HG03280 (cell line): Measurements from ENCODE around the gene LRP1B.
"Not testable (repeated sequence)": the region's sequence is repeated elsewhere in the genome, so short reads cannot be mapped to it uniquely, and the experiment has no call there.

Source experiments
- ATAC-seq: cut with Tn5 transposase; IDR thresholded peaks from one replicate; pipeline ENCODE4 v1.9.1; 2021; ENCODE audit warnings: mild to moderate bottlenecking, moderate library complexity; ENCODE audit not compliant: unreplicated experiment

Gene LRP1B

DNA sequence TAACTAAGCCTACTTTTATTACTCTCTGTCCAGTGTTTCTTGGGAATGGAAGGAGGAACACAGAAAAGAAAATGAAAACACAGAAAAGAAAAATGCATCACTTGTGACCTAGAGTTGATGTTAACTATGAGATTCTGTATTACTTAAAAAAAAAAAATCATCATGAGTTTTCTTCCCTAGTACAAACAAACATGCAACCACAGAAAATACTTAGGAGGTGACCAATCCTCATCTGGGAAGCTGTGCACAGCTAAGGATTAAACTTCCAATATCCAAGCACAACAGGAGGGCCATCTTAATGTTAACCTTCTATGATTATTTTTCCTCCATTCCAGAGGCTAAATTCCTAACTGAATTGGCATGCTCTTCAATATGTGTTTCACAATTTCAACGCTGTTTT is 1140.4 kb downstream of the LRP1B start:
- ATAC-seq = no peak

DNA sequence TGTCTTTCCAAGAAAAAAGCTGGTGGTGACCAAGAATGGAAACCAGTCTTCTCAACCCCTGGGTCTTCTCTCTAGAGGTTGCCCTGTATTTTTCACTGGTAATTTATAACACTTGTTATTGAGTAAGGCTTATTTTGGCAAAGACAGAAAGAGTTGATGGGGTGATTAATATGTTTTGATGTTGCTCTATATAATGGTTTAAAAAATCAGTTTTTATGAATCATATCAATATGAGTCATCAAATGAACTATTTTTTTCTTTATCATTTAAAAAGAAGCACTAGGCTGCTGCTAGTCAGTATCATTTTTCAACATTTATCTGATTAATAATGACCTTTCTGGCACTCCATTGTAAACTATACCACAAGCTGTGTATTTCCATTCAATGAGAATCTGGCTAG is 1142.2 kb downstream of the LRP1B start:
- ATAC-seq = no peak

DNA sequence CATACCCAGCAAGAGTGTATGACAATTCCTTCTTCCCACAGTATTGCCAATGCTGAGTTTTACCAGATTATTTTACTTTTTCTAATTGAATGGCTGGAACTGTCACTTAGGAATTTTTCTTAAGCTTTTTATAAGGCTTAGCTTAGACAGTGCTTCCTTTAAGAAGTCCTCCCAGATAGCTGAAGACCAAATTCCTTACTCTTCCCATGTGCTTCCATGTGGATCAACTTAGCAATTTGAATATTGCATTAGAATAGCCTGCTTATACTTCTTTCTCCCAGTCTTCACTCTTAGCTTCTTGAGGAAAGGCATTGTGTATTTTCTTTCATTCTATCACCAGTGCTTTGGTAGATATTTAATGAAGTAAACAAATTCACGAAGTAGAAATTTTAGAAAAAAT is 1144.4 kb downstream of the LRP1B start:
- no peak for ATAC-seq

DNA sequence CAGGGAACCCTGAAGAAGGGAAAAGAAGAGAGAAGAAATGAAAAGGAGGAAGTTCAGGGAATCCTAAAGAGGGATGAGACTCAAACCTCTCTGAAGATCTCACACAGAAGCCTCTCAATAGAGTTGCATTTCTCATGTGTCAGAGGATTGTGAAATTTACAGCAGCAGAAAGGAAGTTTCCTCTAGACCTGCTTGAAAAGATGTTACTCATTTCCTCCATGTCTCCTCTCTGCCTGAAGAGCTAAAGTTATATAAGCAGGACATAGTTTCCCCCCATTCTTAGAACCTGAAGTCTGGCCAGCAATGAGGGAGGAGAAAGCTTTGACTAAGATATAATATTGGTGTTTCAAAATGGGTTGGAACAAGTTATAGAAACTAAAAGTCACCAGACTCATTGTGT is 1155.6 kb downstream of the LRP1B start:
- ATAC-seq = no peak

DNA sequence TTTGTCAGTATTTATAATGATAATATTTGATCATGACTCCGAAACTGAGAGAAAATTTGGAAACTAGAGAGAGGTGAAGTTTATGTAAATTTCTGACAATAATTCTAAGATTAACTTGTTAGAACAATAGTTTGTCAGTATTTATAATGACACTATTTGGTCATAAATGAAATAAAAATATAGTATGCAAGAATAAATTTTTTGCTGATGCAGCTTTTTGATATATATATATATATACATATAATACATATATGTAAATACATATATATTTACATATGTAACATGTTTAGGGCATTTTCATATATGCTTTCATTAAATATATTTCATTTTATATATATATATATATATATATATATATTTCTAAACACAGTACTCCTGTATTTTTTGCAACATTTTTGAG is 1158.1 kb downstream of the LRP1B start:
- ATAC-seq = no peak

DNA sequence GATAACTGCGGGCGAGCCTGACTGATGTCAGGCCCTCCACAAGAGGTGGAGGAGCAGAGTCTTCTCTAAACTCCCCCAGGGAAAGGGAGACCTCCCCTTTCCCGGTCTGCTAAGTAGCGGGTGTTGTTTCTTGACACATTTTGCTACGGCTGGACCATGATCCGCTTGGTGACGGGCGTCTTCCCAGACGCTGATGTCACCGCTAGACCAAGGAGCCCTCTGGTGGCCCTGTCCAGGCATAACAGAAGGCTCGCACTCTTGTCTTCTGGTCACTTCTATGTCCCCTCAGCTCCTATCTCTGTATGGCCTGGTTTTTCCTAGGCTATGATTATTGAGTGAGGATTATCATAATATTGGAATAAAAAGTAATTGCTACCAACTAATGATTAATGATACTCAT is 1166.5 kb downstream of the LRP1B start:
- not testable (repeated sequence) for ATAC-seq

DNA sequence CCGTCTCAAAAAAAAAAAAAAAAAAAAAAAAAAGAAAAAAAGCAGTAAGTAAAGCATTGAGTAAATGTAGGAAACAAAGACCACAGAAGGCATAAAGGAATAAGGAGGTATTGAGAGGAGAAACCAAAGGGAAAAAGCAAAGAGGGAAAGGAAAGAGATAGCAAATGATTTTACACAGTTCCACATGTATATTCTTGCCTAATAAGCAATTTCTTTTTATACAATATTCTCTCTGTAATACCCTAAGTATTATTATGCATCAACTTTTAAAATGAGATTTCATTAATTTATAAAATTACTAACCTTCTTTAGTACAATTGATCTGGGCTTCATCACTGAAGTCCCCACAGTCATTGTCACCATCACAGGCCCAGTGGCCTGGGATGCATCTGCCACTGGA is 1180.9 kb downstream of the LRP1B start:
- ATAC-seq = no peak

DNA sequence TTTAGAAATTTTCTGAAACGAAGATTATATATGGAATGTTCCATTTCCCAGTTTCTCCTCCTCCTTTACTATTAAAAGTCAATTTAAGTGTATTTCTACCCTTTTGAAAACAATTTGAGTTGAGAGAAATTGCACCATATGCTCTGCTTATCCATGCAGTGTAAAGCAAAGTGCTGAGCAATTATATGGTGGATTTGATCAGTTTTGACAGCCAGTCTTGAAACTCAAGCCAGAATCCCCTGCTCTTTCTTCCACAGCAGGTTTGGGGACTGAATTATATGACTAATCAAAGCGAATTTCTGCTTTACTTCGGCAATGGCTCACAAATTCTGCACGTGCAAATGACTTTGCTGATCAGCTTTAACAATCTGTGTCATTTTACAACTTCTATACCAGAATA is 1183.6 kb downstream of the LRP1B start:
- ATAC-seq = no peak

DNA sequence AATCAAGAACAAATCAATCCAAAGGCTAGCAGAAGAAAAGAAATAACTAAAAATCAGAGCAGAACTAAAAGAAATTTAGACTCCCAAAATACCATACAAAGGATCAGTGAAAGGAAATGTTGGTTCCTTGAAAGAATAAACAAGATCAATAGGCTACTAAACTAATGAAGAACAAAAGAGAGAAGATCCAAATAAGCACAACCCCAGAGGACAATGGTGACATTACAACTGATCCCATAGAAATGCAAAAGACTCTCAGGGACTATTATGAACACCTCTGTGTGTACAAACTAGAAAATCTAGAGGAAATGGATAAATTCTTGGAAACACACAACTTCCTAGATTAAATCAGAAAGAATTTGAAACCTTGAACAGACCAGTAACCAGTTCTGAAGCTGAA is 1186.9 kb downstream of the LRP1B start:
- ATAC-seq = no peak

DNA sequence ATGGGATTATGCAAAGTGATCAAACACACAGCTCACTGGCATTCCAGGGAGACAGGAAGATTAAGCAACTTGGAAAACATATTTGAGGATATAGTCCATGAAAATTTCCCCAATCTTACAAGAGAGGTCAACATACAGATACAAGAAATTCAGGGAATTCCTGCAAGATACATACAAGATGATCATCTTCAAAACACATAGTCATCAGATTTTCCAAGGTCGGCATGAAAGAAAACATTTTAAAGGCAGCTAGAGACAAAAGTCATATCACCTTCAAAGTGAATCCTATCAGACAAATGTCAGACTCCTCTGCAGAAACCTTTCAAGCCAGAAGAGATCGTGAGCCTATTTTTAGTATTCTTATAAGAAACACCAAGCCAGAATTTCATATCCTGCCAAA is 1188.5 kb downstream of the LRP1B start:
- no peak for ATAC-seq

DNA sequence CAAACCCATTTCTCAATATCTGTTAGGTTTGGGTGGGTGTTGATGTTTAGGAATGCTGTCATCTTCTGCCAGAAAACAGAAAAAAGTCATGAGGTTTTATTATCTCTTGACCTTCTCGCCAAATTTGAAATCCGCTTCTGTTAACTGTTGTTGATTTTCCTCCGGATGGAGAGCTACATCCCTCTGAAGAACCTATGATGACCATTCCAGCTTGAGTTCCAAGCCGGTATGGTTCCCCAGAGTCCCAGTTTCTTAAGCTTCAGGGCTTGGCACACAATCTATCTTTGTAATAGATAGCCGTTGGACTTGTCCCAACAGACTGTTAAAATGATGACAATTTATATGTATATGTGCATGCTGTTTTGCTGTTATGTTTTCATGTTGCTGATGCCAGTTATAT is 1201.0 kb downstream of the LRP1B start:
- no peak for ATAC-seq

DNA sequence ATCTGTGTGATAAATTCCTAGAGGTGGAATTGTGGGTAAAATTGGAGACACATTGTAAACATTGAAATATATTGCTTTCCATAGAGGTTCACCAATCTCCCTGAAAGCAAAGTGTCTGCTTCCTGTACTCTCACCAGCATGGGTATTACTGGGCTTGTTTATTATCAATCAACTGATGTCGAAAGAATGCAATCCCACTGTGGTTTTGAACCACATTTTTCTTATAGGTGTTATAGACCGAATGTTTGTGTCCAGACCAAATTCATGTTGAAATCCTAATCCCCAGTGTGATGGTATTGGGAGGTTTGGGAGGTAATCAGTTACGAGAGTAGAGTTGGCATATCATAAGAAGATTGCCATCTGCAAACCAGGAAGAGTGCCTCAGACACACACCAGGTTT is 1212.4 kb downstream of the LRP1B start:
- no peak for ATAC-seq

DNA sequence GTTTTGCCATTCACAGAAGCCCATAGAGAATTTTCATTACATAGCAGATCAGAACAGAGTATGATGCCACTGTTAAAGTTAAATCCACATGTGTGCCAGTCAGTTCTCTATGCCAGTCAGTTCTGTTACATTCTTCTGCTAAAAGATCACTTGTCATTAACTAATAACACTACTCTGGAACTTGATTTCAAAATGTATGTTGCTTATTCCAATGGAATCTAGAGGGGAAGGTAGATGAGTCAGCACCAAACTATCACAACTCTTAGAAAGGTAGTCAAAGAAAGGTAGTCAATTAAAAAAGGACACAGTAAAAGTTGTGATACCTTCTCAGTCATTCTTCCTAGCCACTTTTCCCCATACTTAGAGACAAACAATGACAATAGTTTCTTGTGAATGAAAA is 1214.4 kb downstream of the LRP1B start:
- no peak for ATAC-seq

DNA sequence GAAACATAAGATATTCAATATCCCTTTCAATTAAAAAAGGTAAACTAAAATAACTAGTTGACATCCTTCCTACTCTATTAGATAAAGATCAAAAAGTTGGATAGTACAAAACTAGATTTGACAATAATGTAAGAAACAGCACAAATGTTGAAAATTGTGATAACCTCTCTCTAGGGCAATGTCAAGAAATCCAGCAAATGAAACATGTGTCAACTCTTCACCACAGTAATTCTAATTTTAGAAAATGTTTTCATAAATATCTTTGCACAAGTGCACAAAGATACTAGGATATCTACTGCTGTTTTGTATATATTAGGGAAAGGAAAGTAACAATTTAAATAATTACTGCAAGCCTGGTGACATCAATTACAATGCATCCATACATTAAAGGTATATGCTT is 1220.1 kb downstream of the LRP1B start:
- no peak for ATAC-seq

DNA sequence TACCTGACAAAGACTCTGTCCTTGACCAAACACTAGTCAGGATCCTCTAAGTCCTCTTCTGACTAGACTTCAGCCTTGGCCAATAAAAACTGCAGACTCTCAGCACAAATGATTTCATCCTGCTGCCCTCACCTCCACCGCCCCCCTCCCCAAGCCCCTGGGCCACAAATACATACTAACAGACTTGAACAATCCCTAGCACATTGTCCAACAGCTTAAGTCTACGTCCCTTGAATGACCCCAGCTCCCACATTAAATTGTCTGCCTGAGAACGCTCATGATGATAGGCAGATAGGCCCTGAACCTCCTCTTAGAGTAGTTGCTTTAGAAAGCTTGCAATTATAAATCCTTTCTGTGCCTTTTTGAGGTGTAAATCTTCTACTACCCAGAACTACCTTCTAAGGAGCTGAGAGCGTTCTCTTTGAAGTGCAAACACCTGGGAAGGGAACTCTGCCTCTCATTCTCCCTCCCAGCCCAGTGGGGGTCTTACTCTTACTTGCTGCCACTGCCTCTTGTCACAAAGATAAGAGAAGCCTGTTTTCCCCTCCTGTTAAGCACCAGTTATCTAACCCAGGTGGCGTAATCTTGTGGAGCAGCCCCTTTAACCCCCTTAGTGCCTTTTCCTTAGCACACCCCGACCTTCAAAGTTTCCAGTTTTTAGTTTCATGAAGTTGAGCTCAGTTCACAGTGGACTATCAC is 1225.6 kb downstream of the LRP1B start:
- no peak for ATAC-seq

DNA sequence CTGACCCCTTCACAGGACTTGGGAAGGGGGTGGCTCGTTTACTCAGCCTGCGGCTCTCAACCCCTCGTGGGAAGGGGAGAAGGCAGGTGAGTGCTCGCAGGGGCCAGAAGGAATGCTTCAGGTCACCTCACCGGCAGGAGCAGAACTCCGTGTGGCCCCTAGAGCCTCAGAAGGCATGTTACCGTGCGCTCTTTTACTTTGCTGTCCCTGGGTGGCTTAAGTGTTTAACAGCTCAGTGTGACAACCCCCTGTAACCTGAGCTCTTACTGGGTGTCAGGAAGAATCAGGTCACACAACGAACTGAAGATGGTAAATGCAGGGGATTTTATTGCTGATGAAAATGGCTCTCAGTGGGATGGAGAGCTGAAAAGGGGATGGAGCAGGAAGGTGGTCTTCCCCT is 1235.4 kb downstream of the LRP1B start:
- ATAC-seq = no peak

DNA sequence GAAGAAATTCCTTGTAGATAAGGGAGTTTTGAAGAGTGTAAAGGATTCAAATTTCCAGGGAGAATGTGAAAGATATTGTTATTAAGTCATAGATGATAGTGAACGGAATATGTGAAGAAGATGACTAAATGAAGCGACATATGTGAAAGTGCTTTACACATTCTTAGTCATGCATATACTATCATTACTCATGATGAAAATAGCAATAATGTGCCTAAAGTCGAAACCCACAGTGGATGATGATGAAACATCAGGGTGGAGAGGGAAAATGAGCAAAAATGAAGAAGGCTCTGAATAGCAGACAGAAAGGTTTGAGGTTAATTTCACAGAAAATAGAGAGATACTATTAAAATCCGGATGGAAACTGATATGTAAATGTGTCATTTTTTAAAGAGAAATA is 1237.1 kb downstream of the LRP1B start:
- no peak for ATAC-seq

DNA sequence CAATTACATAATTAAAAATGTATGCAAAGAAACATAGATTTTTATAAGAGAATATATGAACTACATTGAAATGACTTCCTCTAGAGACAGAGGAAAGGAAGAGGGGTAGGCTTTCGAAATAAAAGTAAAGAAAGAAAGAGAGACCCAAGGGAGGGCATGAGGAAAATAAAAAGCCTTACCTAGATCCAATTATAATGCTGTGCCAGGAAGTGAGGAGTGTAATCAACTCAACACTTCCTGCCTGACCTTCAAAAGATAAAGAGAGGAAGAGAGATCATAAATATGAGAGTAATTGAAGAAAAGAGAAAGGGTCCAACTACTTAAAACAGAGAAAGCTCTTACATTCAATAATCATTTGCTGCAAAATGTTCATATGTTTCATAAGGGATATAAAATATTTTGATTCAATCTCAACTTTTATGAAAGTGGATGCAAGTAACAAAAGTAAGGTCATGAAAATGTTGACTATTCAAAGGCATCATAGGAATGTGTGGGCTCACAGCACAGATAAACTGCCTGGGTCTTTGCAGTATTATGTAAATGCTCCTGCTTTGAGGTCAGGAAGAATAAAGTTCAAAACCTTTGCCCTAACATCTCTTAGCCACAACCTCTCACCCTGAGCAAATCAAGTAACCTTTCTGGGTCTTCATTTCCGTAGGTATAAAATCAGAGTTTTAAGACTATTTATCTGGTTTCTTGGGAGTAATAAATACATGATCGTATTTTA is 1237.7 kb downstream of the LRP1B start:
- ATAC-seq = no peak

DNA sequence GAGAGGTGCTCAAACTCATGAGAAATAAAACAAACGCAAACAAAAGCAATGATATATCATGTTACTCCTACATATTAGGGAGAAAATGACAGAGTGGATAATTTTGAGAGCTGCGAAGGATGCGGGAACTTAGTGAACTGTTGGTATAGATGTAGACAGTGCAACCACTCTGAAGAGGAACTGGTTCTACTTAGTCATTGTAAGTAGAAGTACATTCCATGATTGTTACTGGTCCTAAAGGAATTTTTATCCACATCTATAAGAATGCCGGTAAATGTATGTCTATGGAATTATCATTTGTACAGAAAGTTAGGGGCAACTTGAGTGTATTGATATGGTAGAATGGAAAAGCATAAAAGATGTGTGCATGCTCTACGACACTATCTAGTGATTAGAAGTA is 1238.4 kb downstream of the LRP1B start:
- no peak for ATAC-seq

DNA sequence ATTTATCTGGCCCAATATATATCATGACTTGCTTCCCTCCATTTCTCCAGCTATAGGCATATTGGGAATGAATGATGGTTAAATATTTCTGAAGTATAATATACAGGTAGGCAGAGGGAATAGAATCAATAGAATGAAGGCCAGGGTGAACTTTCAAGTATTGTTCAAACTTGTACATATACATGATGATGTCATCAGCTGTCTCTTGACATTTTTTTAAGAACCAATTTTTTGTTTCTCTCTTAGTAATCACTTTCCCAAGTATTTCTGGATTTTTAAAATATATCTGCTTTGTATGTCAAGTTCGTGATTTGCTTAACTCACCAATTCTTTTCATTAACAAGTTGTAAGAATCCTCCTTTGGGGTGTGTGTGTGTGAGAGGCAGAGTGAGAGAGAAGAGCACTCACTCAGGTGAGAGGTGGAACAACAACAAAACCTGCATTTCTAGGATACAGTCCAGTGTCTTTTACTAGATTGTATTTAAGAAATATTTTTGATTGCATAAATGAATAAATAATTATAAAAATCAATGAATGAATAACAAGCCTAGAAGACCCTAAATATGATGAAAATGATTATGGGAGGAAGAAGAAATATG is 1239.1 kb downstream of the LRP1B start:
- ATAC-seq = no peak

DNA sequence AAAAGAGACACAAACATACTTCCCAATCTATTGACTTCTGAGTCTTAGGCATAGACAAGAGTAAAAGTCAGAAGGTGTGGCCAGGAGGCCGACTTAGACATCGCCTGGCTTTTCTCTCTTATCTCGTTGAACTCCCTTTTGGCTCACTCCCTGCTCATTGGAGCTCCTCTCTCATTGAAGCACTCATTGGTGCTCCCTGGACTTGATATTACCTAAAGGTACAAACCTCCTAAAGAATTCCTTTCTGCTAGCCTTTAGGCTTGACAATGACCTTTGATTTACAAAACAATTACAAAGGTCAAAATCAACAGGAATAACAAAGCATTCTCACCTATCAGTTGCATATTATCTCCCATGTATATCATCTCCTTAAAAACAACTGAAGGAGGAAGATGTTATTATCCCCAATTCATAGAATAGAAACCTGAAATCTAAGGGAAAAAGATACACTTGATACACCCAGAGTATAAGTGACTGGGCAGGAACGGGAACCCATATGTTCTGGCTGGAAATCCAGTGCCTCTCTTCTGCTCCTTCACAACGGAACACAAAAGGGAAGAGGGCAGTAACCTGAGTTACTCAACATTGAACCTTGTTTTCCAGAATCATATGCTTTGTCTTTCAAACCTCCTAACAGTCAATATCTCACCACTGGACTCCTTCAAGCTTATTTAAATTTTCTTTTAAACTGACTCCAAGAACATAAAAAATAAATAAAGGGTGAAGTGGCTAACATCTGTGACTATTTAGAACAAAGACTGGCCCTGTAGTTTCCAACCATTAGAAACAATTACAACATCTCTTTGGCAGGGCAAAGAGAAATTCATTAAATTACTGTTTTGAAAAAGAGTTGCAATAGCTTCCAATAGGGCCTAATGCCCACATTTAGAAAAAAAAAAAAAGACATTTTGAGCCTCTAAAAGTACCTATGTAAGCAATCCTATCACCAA is 1247.9 kb downstream of the LRP1B start:
- ATAC-seq = no peak
